ENCODE results near the gene SLC1A4. TPM values are rescaled to one million over a fixed set of nuclear protein-coding genes. Genes with fewer than 3 reads are reported as not detected.

SLC1A4 gene
- total and polyA plus RNA-seq, 10 of the 15 experiments (the other 5 are each of a cell fraction or from before 2014, with no cell fraction given) = 10.8 to 43.2 (median 27.7) TPM

DNA sequence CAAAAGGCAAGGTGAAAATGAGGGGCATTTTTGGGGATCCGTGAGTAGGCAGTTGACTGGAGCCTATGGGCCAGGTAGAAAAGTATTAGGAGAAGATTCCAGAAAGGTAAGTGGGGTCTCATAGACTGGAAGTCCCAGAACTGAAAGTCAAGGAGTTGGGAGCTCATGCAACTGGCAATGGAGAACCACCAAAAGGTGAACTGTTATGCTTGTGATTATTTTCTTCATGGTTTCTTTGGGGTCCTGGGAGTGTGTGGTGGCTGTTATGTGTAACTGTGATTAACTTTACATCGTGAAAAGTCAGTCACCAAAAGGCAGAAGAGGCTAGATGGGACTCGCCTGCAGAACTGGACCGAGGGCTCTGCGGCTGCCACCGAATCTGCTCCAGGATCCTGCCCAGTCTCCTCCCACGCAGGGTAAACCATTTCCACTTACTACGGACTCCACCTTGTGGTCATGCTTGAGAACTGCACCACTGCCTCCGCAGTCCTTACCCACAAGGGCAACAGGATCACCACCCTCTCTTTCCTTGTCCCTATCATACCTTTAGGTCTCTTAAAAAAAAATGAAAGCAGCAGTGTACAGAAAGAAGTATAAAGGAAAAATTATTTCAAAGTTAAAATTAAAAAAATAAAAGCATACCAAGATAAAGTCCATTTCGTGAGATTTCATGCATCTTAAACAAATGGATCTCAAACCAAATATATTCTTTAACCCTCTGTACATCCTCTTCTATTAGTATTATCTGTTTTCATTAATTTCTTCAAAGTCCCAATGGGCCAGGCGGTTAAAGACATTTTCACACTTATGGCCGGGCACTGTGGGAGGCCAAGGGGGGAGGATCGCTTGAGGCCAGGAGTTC, 51.4 kb downstream of the SLC1A4 start:
- RAD21 ChIA-PET (ENCODE audit: unreplicated experiment) = interaction anchor here (0.8 to 2.0 kb wide), 5 partner anchors 14 to 126 kb away, joined by 3 to 11 read pairs (median 3); no protein-coding TSS in a partner anchor
- in situ Hi-C loops (cut with MboI) (no loop called here), intact Hi-C loops (cut with micrococcal nuclease; ENCODE audit: unreplicated experiment) (loop anchor here (1.0 to 5.0 kb wide), 5 partner anchors 62 to 713 kb away; no protein-coding TSS in a partner anchor)
- POLR2A ChIA-PET = interaction anchor here (1.0 kb wide), 1 partner anchor 13 kb away, joined by 3 read pairs; no protein-coding TSS in a partner anchor
- no peaks in the 10 kb centered on the region for H3K27me3 ChIP-seq (replicated peaks in 1 of 2; ENCODE audit: control insufficient read depth in 2 of 2, insufficient read depth in 2 of 2, low read length in 1 of 2)
- SMC1A ChIA-PET (ENCODE audit: uncharacterized antibody, unreplicated experiment) = interaction anchor here (0.6 to 11.8 kb wide), 10 partner anchors 11 to 517 kb away, joined by 3 to 178 read pairs (median 3); no protein-coding TSS in a partner anchor
- FAIRE-seq = peak; percentile 92
- CTCF ChIA-PET = interaction anchor here (0.6 to 2.9 kb wide), 19 partner anchors 8 to 710 kb away, joined by 3 to 19 read pairs (median 3); no protein-coding TSS in a partner anchor
- peaks cover 2% of the 10 kb centered on the region; the same call in 1 of the 2 replicates for H3K4me1 ChIP-seq (ENCODE audit: control insufficient read depth, insufficient read depth, low read length)
- no peak for DNase-seq (ENCODE audit: low read depth, low spot score)
- no peaks in the 10 kb centered on the region for H3K36me3 ChIP-seq (ENCODE audit: control insufficient read depth in 2 of 2, insufficient read depth in 2 of 2, low read length in 1 of 2)
- H3K4me2 ChIP-seq (ENCODE audit: control insufficient read depth, insufficient read depth) = peak overlapping the region; percentile 36; the same call in 1 of the 2 replicates
- no peak overlapping the region for H3K27ac ChIP-seq (ENCODE audit: control insufficient read depth, insufficient read depth)
- no peaks in the 10 kb centered on the region for H4K20me1 ChIP-seq (ENCODE audit: control insufficient read depth, insufficient read depth)
- peaks cover 18% of the 10 kb centered on the region for H3K9me3 ChIP-seq (replicated peaks; ENCODE audit: control insufficient read depth, insufficient read depth, low read length)
- H3K4me3 ChIP-seq = no peak overlapping the region
- 24% methylated on average over 13 of the region's 13 CpGs for WGBS (ENCODE audit: insufficient coverage, insufficient replicate concordance, low lambda C conversion rate, missing lambda C conversion rate)
- no peak overlapping the region for H2AFZ ChIP-seq (ENCODE audit: control insufficient read depth, low read depth, low read length)
- peak; percentile 99 for ATAC-seq
- no peaks in the 10 kb centered on the region for H3K79me2 ChIP-seq (ENCODE audit: control insufficient read depth, insufficient read depth, low read length)
- H3K9ac ChIP-seq (ENCODE audit: control insufficient read depth, insufficient read depth, low read length) = no peak overlapping the region
- BruUV-seq (replicated peaks) = no TSS peak
- TF ChIP-seq ZNF24 (IDR thresholded peaks at IDR 0.05) (peak; percentile 36; the same call in 1 of the 2 replicates), GABPA (IDR thresholded peaks at IDR 0.05; ENCODE audit: low read depth) (no peak), RUNX3 (IDR thresholded peaks at IDR 0.05; ENCODE audit: low read length) (peak; percentile 74), MYB (IDR thresholded peaks at IDR 0.05; ENCODE audit: borderline replicate concordance, low read depth, low read length) (no peak), IKZF1 (conservative IDR thresholded peaks at IDR 0.05) (peak; percentile 69), IKZF2 (IDR thresholded peaks at IDR 0.05) (peak; percentile 38 to 67; a peak in 2 of 4 replicates), ZNF274 (IDR thresholded peaks at IDR 0.05; ENCODE audit: insufficient read depth, insufficient read length) (no peak), YY1 (IDR thresholded peaks at IDR 0.05; ENCODE audit: low read depth, low read length) (peak; percentile 58; the same call in 1 of the 2 replicates), ESRRA (IDR thresholded peaks at IDR 0.05; ENCODE audit: low read length) (no peak), HDGF (IDR thresholded peaks at IDR 0.05) (peak; percentile 53; the same call in 1 of the 2 replicates), RAD51 (IDR thresholded peaks at IDR 0.05) (no peak), MTA3 (IDR thresholded peaks at IDR 0.05; ENCODE audit: borderline replicate concordance, low read length) (no peak), CHD4 (IDR thresholded peaks at IDR 0.05) (no peak), HCFC1 (IDR thresholded peaks at IDR 0.05; ENCODE audit: low read length) (no peak), IRF4 (IDR thresholded peaks at IDR 0.05; ENCODE audit: low read depth, low read length) (peak; percentile 56; the same call in 1 of the 2 replicates), PAX8 (IDR thresholded peaks at IDR 0.05) (no peak)
- TF ChIP-seq, protein P1, sequence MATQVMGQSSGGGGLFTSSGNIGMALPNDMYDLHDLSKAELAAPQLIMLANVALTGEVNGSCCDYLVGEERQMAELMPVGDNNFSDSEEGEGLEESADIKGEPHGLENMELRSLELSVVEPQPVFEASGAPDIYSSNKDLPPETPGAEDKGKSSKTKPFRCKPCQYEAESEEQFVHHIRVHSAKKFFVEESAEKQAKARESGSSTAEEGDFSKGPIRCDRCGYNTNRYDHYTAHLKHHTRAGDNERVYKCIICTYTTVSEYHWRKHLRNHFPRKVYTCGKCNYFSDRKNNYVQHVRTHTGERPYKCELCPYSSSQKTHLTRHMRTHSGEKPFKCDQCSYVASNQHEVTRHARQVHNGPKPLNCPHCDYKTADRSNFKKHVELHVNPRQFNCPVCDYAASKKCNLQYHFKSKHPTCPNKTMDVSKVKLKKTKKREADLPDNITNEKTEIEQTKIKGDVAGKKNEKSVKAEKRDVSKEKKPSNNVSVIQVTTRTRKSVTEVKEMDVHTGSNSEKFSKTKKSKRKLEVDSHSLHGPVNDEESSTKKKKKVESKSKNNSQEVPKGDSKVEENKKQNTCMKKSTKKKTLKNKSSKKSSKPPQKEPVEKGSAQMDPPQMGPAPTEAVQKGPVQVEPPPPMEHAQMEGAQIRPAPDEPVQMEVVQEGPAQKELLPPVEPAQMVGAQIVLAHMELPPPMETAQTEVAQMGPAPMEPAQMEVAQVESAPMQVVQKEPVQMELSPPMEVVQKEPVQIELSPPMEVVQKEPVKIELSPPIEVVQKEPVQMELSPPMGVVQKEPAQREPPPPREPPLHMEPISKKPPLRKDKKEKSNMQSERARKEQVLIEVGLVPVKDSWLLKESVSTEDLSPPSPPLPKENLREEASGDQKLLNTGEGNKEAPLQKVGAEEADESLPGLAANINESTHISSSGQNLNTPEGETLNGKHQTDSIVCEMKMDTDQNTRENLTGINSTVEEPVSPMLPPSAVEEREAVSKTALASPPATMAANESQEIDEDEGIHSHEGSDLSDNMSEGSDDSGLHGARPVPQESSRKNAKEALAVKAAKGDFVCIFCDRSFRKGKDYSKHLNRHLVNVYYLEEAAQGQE (IDR thresholded peaks at IDR 0.05; ENCODE audit: low read depth, low read length) = no peak
- TF ChIP-seq, protein P2, sequence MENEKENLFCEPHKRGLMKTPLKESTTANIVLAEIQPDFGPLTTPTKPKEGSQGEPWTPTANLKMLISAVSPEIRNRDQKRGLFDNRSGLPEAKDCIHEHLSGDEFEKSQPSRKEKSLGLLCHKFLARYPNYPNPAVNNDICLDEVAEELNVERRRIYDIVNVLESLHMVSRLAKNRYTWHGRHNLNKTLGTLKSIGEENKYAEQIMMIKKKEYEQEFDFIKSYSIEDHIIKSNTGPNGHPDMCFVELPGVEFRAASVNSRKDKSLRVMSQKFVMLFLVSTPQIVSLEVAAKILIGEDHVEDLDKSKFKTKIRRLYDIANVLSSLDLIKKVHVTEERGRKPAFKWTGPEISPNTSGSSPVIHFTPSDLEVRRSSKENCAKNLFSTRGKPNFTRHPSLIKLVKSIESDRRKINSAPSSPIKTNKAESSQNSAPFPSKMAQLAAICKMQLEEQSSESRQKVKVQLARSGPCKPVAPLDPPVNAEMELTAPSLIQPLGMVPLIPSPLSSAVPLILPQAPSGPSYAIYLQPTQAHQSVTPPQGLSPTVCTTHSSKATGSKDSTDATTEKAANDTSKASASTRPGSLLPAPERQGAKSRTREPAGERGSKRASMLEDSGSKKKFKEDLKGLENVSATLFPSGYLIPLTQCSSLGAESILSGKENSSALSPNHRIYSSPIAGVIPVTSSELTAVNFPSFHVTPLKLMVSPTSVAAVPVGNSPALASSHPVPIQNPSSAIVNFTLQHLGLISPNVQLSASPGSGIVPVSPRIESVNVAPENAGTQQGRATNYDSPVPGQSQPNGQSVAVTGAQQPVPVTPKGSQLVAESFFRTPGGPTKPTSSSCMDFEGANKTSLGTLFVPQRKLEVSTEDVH (IDR thresholded peaks at IDR 0.05; ENCODE audit: low read depth, partially characterized antibody) = no peak
- TF ChIP-seq, protein P3, sequence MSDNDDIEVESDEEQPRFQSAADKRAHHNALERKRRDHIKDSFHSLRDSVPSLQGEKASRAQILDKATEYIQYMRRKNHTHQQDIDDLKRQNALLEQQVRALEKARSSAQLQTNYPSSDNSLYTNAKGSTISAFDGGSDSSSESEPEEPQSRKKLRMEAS (IDR thresholded peaks at IDR 0.05; ENCODE audit: low read depth, low read length) = no peak

Measured in GM12878 (cell line).